ENCODE data around the gene DGUOK.

DGUOK gene

DNA sequence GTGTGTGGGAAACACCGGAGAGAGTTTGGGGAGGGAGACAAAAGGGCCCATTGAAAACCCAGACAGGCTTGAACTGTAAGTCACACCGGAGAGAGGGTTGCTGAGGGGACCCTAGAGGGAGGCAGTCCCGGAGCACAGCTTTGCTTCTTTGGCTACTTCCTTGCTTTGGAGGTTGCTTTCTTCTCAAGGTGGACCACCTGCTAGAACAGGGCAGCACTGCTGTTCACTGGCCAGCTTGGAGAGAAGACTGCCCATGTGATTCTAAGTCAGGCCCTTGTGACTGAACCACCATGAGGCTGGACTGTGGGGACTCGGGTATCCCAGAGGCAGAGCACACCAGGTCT, 29.5 kb upstream of the DGUOK start:
- Histone ChIP-seq H2AFZ (ENCODE audit: insufficient read depth, low read length, poor library complexity) (no peak overlapping the region), H3K4ac (ENCODE audit: low read depth, low read length) (no peak overlapping the region), H4K91ac (ENCODE audit: low read depth, low read length) (no peak overlapping the region), H3K4me1 (ENCODE audit: control insufficient read depth in 1 of 2, insufficient read depth in 2 of 2, low read length in 2 of 2) (no peaks in the 10 kb centered on the region), H3K4me2 (ENCODE audit: low read length) (no peak overlapping the region), H3K27me3 (ENCODE audit: insufficient read depth, low read length) (no peaks in the 10 kb centered on the region), H3K18ac (ENCODE audit: low read length) (no peak overlapping the region), H3K9me3 (ENCODE audit: insufficient read depth, low read depth, low read length) (no peaks in the 10 kb centered on the region), H3K79me1 (ENCODE audit: low read length) (no peaks in the 10 kb centered on the region), H3K4me3 (ENCODE audit: low read depth, low read length) (no peak overlapping the region), H3K27ac (ENCODE audit: low read depth, low read length) (no peak overlapping the region), H2BK120ac (ENCODE audit: insufficient read depth, low read length, poor library complexity) (no peak overlapping the region), H2BK12ac (ENCODE audit: low read length) (no peak overlapping the region), H3K36me3 (ENCODE audit: control insufficient read depth in 1 of 2, insufficient read depth in 2 of 2, low read length in 2 of 2) (no peaks in the 10 kb centered on the region), H4K12ac (ENCODE audit: low read depth, low read length) (no peak overlapping the region), H3K23ac (ENCODE audit: low read length) (no peak overlapping the region), H3K79me2 (ENCODE audit: control insufficient read depth, insufficient read depth, low read length, poor library complexity) (no peaks in the 10 kb centered on the region), H3K14ac (ENCODE audit: low read length) (no peak overlapping the region), H2BK5ac (ENCODE audit: low read depth, low read length, poor library complexity) (no peak overlapping the region), H2AK5ac (ENCODE audit: low read length) (no peak overlapping the region), H3K9ac (ENCODE audit: low read length) (no peak overlapping the region), H4K8ac (ENCODE audit: low read depth, low read length) (no peak overlapping the region)
- no CpG with 5 or more reads among the region's 4 CpGs for WGBS (ENCODE audit: extremely low coverage, insufficient coverage, insufficient read length)
- no peak for DNase-seq

DNA sequence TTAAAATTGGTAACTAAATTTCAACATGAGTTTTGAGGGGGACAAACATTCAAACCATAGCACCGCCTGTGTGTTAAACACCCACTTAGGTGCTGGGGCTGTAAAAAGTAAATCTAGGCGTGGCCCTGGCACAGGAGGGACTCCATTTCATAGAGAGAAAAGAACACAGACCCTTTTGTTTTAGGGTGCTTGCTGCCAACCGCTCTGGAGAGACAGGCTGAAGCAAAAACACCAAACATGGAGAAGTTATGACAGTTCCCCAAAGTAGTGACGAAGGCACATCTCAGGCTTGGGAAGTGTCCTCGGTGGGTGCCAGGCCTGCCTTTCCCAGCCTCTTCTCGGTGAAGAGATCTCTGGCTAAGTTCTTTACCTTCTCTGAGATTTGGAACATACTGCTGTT, 28.7 kb upstream of the DGUOK start:
- no CpG with 5 or more reads among the region's 6 CpGs for WGBS (ENCODE audit: extremely low coverage, insufficient coverage, insufficient read length)

DNA sequence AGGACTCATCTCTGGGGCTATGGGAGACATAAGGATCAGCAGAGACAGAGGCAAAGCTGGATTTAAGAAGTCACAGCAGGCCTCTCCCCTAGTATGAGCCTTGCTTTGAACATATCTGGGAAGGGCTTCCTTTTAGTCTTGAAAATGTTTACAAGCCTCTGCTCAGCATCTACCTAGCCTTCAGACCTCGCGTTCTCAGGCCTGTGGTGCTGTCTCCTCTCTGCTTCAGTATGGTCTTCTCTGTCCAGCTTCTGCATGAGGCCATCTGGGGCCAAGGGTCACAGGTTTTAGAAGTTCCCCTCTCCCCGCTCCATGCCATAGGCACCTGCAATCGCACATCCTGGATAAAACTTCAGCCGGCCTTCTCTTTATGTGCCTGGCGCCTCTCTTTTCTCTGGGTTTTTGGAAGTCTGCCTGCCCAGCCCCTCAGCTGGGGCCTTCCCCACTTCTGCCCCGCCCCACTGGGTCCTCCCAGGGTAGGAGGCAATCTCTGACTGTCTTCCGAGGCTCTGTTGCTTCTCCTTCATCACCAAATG, 26.8 kb upstream of the DGUOK start:
- Histone ChIP-seq H2AFZ (ENCODE audit: insufficient read depth, low read length, poor library complexity) (no peak overlapping the region), H3K14ac (ENCODE audit: low read length) (no peak overlapping the region), H3K23ac (ENCODE audit: low read length) (no peak overlapping the region), H3K4me1 (ENCODE audit: control insufficient read depth in 1 of 2, insufficient read depth in 2 of 2, low read length in 2 of 2) (no peaks in the 10 kb centered on the region), H3K9ac (ENCODE audit: low read length) (no peak overlapping the region), H3K79me2 (ENCODE audit: control insufficient read depth, insufficient read depth, low read length, poor library complexity) (no peaks in the 10 kb centered on the region), H3K36me3 (ENCODE audit: control insufficient read depth in 1 of 2, insufficient read depth in 2 of 2, low read length in 2 of 2) (no peaks in the 10 kb centered on the region), H4K12ac (ENCODE audit: low read depth, low read length) (no peak overlapping the region), H3K27ac (ENCODE audit: low read depth, low read length) (no peak overlapping the region), H2BK120ac (ENCODE audit: insufficient read depth, low read length, poor library complexity) (no peak overlapping the region), H3K4ac (ENCODE audit: low read depth, low read length) (no peak overlapping the region), H3K9me3 (ENCODE audit: insufficient read depth, low read depth, low read length) (no peaks in the 10 kb centered on the region), H3K4me2 (ENCODE audit: low read length) (no peak overlapping the region), H3K27me3 (ENCODE audit: insufficient read depth, low read length) (no peaks in the 10 kb centered on the region), H2AK5ac (ENCODE audit: low read length) (no peak overlapping the region), H3K18ac (ENCODE audit: low read length) (no peak overlapping the region), H2BK5ac (ENCODE audit: low read depth, low read length, poor library complexity) (no peak overlapping the region), H3K79me1 (ENCODE audit: low read length) (no peaks in the 10 kb centered on the region), H3K4me3 (ENCODE audit: low read depth, low read length) (no peak overlapping the region), H4K91ac (ENCODE audit: low read depth, low read length) (no peak overlapping the region), H4K8ac (ENCODE audit: low read depth, low read length) (no peak overlapping the region), H2BK12ac (ENCODE audit: low read length) (no peak overlapping the region)
- WGBS (ENCODE audit: extremely low coverage, insufficient coverage, insufficient read length): no CpG with 5 or more reads among the region's 8 CpGs
- no peak for DNase-seq

More for the DNA sequence above, 28.7 kb upstream of the DGUOK start:
- Histone ChIP-seq H2BK12ac (ENCODE audit: low read length) (no peak overlapping the region), H4K8ac (ENCODE audit: low read depth, low read length) (no peak overlapping the region), H2BK120ac (ENCODE audit: insufficient read depth, low read length, poor library complexity) (no peak overlapping the region), H2BK5ac (ENCODE audit: low read depth, low read length, poor library complexity) (no peak overlapping the region), H3K18ac (ENCODE audit: low read length) (no peak overlapping the region), H3K4me3 (ENCODE audit: low read depth, low read length) (no peak overlapping the region), H3K14ac (ENCODE audit: low read length) (no peak overlapping the region), H3K9me3 (ENCODE audit: insufficient read depth, low read depth, low read length) (no peaks in the 10 kb centered on the region), H3K79me2 (ENCODE audit: control insufficient read depth, insufficient read depth, low read length, poor library complexity) (no peaks in the 10 kb centered on the region), H2AFZ (ENCODE audit: insufficient read depth, low read length, poor library complexity) (no peak overlapping the region), H3K79me1 (ENCODE audit: low read length) (no peaks in the 10 kb centered on the region), H4K91ac (ENCODE audit: low read depth, low read length) (no peak overlapping the region), H4K12ac (ENCODE audit: low read depth, low read length) (no peak overlapping the region), H3K4me1 (ENCODE audit: control insufficient read depth in 1 of 2, insufficient read depth in 2 of 2, low read length in 2 of 2) (no peaks in the 10 kb centered on the region), H3K36me3 (ENCODE audit: control insufficient read depth in 1 of 2, insufficient read depth in 2 of 2, low read length in 2 of 2) (no peaks in the 10 kb centered on the region), H3K4ac (ENCODE audit: low read depth, low read length) (no peak overlapping the region), H3K27ac (ENCODE audit: low read depth, low read length) (no peak overlapping the region), H3K4me2 (ENCODE audit: low read length) (no peak overlapping the region), H2AK5ac (ENCODE audit: low read length) (no peak overlapping the region), H3K23ac (ENCODE audit: low read length) (no peak overlapping the region), H3K9ac (ENCODE audit: low read length) (no peak overlapping the region), H3K27me3 (ENCODE audit: insufficient read depth, low read length) (no peaks in the 10 kb centered on the region)
- DNase-seq: no peak

DNA sequence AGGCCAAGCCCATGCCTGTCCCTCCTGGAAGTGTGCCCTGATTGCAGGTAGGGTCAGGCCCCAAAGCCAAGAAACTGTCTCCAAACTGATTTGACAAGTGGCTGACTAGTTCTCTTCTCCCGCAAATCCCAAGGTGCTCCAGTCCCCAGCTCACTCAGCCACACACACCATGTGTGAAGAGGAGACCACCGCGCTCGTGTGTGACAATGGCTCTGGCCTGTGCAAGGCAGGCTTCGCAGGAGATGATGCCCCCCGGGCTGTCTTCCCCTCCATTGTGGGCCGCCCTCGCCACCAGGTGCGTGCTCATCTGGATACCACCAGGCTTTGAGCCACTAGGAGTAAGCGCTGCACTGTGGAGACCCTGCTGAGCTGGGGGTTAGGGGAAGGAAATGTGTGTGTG, 25.5 kb upstream of the DGUOK start:
- no peaks in the 10 kb centered on the region for H3K79me2 ChIP-seq (ENCODE audit: control insufficient read depth, insufficient read depth, low read length, poor library complexity)
- H4K8ac ChIP-seq (ENCODE audit: low read depth, low read length): no peak overlapping the region
- H3K9ac ChIP-seq (ENCODE audit: low read length): no peak overlapping the region

More for the DNA sequence above, 25.5 kb upstream of the DGUOK start:
- peak overlapping the region; percentile 46 for H2AK5ac ChIP-seq (ENCODE audit: low read length)
- H3K23ac ChIP-seq (ENCODE audit: low read length): no peak overlapping the region
- no peak overlapping the region for H4K91ac ChIP-seq (ENCODE audit: low read depth, low read length)
- no peaks in the 10 kb centered on the region for H3K36me3 ChIP-seq (ENCODE audit: control insufficient read depth in 1 of 2, insufficient read depth in 2 of 2, low read length in 2 of 2)
- no peak overlapping the region for H3K27ac ChIP-seq (ENCODE audit: low read depth, low read length)
- no peaks in the 10 kb centered on the region for H3K9me3 ChIP-seq (ENCODE audit: insufficient read depth, low read depth, low read length)
- H2AFZ ChIP-seq (ENCODE audit: insufficient read depth, low read length, poor library complexity): no peak overlapping the region
- H3K4me3 ChIP-seq (ENCODE audit: low read depth, low read length): no peak overlapping the region
- no peak overlapping the region for H2BK120ac ChIP-seq (ENCODE audit: insufficient read depth, low read length, poor library complexity)
- no peak for DNase-seq
- H3K79me1 ChIP-seq (ENCODE audit: low read length): no peaks in the 10 kb centered on the region
- H3K4me2 ChIP-seq (ENCODE audit: low read length): no peak overlapping the region
- H3K14ac ChIP-seq (ENCODE audit: low read length): no peak overlapping the region
- no peaks in the 10 kb centered on the region for H3K4me1 ChIP-seq (ENCODE audit: control insufficient read depth in 1 of 2, insufficient read depth in 2 of 2, low read length in 2 of 2)
- H2BK12ac ChIP-seq (ENCODE audit: low read length): no peak overlapping the region
- WGBS (ENCODE audit: extremely low coverage, insufficient coverage, insufficient read length): no CpG with 5 or more reads among the region's 10 CpGs
- peak overlapping the region; percentile 30 for H4K12ac ChIP-seq (ENCODE audit: low read depth, low read length)
- no peaks in the 10 kb centered on the region for H3K27me3 ChIP-seq (ENCODE audit: insufficient read depth, low read length)
- no peak overlapping the region for H2BK5ac ChIP-seq (ENCODE audit: low read depth, low read length, poor library complexity)
- H3K18ac ChIP-seq (ENCODE audit: low read length): no peak overlapping the region
- no peak overlapping the region for H3K4ac ChIP-seq (ENCODE audit: low read depth, low read length)
